ENCODE results near the gene ZNF599. TPM values are rescaled to one million over a fixed set of nuclear protein-coding genes. Genes with fewer than 3 reads are reported as not detected.

ZNF599 gene
- total RNA-seq, 6 experiments from 2014 or later = 4.1 to 5.6 (median 4.8) TPM

GRCh38 chr19:34744896-34745690, 27.9 kb downstream of the ZNF599 start:
- Mint-ChIP-seq H3K4me1 (ENCODE audit: low read depth) (no peaks in the 10 kb centered on the region), H3K9me3 (peaks cover 65% of the 10 kb centered on the region), H3K27ac (no peak overlapping the region), H3K36me3 (ENCODE audit: low read depth) (peaks cover 54% of the 10 kb centered on the region), H3K27me3 (ENCODE audit: insufficient read depth) (peaks cover 3% of the 10 kb centered on the region; the same call in 1 of the 2 replicates), H3K4me3 (no peak overlapping the region)
- TF ChIP-seq CTCF (IDR thresholded peaks at IDR 0.05) = no peak
- DNase-seq = no peak

GRCh38 chr19:34734537-34735103, 38.4 kb downstream of the ZNF599 start:
- no peak for DNase-seq
- no peak for TF ChIP-seq CTCF (IDR thresholded peaks at IDR 0.05)
- peaks cover 3% of the 10 kb centered on the region; the same call in 1 of the 2 replicates for H3K27me3 Mint-ChIP-seq (ENCODE audit: insufficient read depth)
- peak overlapping the region; percentile 92 for H3K4me3 Mint-ChIP-seq
- H3K4me1 Mint-ChIP-seq (ENCODE audit: low read depth) = peaks cover 23% of the 10 kb centered on the region
- H3K9me3 Mint-ChIP-seq = peaks cover 31% of the 10 kb centered on the region
- H3K27ac Mint-ChIP-seq = peak overlapping the region; percentile 91
- peaks cover 47% of the 10 kb centered on the region for H3K36me3 Mint-ChIP-seq (ENCODE audit: low read depth)

- H3K4me1 Mint-ChIP-seq (ENCODE audit: low read depth) = peaks cover 23% of the 10 kb centered on the region
- peaks cover 6% of the 10 kb centered on the region; the same call in 1 of the 2 replicates for H3K27me3 Mint-ChIP-seq (ENCODE audit: insufficient read depth)
- peak; percentile 84 for DNase-seq
- peak within 1 kb of the TSS; percentile 92 for H3K4me3 Mint-ChIP-seq
- peaks cover 25% of the 10 kb centered on the region for H3K9me3 Mint-ChIP-seq
- peaks cover 40% of the 10 kb centered on the region for H3K36me3 Mint-ChIP-seq (ENCODE audit: low read depth)
- no peak for TF ChIP-seq CTCF (IDR thresholded peaks at IDR 0.05)
- H3K27ac Mint-ChIP-seq = peak within 1 kb of the TSS; percentile 91
These were observed 39.1 kb downstream of the ZNF599 start, which contains the start of gene ZNF181 for GRCh38 chr19:34733746-34734536. Gene ZNF181 (plus strand): TSS chr19:34734243. CDS start chr19:34735038, 795 bp downstream.

- Mint-ChIP-seq H3K36me3 (ENCODE audit: low read depth) (peaks cover 34% of the 10 kb centered on the region), H3K4me1 (ENCODE audit: low read depth) (peaks cover 23% of the 10 kb centered on the region), H3K27me3 (ENCODE audit: insufficient read depth) (peaks cover 6% of the 10 kb centered on the region; the same call in 1 of the 2 replicates), H3K9me3 (peaks cover 21% of the 10 kb centered on the region), H3K27ac (peak overlapping the region; percentile 91), H3K4me3 (peak overlapping the region; percentile 92)
- no peak for TF ChIP-seq CTCF (IDR thresholded peaks at IDR 0.05)
- no peak for DNase-seq
These were observed 39.7 kb downstream of the ZNF599 start for GRCh38 chr19:34733266-34733745.

GRCh38 chr19:34732612-34733211, 40.3 kb downstream of the ZNF599 start:
- Mint-ChIP-seq H3K4me3 (peak overlapping the region; percentile 92), H3K4me1 (ENCODE audit: low read depth) (peaks cover 23% of the 10 kb centered on the region), H3K36me3 (ENCODE audit: low read depth) (peaks cover 28% of the 10 kb centered on the region), H3K9me3 (peaks cover 16% of the 10 kb centered on the region), H3K27me3 (ENCODE audit: insufficient read depth) (peaks cover 9% of the 10 kb centered on the region; the same call in 1 of the 2 replicates), H3K27ac (peak overlapping the region; percentile 91; the same call in 1 of the 2 replicates)
- no peak for DNase-seq
- TF ChIP-seq CTCF (IDR thresholded peaks at IDR 0.05) = no peak

Measured in HFFc6 (cell line).